Stimulated activated CD4-positive, alpha-beta T cell treated with anti-CD3 and anti-CD28 coated beads, Interleukin-15, amount 100 ng/mL, for 1 hour (primary cell): Measurements from ENCODE around the gene MARCHF4.
"Not testable (repeated sequence)": the region's sequence is repeated elsewhere in the genome, so short reads cannot be mapped to it uniquely, and the experiment has no call there.

ENCODE experiments used
- DNase-seq, 2 donors: peaks; one replicate each; pipeline ENCODE4 v3.0.0-alpha.2; 2020; ENCODE audit warnings: low read depth in 1 of 2, low spot score in 1 of 2

The MARCHF4 gene

DNA sequence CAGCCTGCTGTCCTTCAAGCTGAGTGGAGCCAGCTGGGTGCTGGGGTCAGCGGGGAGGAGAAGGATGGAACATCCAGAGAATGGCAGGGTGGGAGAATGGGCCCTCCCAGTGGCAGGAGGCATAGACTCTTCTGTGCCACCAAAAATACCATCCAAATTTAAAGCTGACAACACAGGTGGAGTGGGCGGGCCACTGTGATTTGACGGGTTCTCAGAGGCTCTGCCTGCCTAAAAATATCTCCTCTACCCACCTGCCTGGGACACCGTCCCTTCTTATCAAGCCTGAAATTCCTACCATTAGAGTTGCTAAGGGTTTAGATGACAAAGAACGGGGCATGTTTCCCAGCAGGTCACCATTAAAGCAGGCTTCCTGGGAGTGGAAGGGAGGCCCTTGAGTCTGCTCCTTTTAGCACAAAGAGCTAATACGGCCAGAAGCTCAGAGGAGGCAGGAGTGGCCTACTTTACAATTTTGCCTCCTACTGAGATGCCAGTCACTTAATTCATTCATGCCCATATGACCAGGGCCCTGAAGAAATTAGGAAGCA is 19.8 kb upstream of the MARCHF4 start:
- no peak for DNase-seq

DNA sequence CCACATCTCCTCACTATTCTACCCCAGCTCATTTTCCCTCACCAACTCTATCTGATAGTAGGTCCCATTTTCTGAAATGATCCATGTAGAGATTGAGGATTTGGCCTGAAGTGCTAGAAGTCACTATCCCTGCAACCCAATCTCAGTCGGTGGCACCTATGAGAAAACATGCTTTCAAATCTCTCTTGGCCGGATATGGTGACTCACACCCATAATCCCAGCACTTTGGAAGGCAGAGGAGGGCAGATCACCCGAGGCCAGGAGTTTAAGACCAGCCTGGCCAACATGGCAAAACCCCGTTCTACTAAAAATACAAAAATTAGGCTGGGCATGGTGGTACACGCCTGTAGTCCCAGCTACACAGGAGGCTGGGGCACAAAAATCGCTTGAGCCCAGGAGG is 19.1 kb upstream of the MARCHF4 start:
- no peak for DNase-seq

DNA sequence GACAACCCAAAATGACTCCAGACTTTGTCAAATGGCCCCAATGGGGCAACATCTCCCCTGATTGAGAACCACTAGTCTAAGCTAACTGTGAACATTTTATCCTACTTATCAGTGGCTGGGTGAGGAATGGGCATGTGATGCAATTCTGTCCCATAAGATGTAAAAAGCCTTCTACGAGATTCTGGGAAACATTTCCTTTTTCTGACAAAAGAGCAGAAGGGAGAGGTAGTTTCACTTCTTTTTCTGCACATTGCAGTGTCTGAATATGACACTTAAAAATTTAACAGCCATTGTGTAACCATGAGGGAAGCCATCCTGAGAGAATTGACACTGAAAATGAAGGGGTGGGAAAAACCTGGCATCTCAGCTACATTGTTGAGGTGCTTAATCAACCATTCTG is 17.3 kb upstream of the MARCHF4 start:
- DNase-seq: no peak

DNA sequence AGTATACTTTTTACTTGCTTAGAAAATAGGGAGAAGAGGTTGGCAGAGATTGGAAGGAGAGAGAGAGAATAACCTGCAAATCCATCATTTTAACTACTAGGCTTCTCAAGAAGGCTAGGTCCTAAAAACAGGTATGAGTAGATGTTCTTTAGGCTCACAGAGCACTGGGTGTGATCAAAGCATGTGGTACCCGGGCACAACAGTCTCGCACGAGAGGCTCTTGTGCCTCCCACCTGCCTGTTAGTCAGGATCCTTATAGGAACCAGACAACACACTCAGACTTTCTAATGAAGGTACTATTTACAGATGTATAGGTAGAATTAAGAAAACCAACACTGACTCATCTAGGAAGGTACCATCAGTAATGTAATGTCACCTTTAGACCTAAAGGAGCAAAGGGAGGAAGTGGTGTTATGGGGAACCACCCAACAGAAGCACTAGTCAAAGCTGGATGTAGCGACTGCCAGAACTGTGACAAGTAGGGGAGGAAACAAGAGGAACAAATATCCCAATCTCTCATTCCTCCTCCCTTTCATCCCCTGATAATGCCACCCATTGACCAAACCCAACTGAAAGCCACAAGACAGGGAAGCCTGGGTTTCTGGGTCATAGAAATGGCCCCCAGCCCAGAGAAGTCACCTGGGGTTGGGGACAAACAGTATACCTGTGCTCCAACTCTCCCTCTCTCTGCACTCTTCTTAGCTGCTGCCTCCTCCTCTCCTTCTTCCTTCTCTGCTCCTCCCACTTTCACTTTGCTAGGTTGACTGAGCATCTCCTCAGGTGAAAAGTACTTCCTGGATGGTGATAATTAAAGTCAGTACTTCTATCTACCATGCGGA is 16.0 kb upstream of the MARCHF4 start:
- peak in 1 of 2 donors; percentile 11 for DNase-seq

DNA sequence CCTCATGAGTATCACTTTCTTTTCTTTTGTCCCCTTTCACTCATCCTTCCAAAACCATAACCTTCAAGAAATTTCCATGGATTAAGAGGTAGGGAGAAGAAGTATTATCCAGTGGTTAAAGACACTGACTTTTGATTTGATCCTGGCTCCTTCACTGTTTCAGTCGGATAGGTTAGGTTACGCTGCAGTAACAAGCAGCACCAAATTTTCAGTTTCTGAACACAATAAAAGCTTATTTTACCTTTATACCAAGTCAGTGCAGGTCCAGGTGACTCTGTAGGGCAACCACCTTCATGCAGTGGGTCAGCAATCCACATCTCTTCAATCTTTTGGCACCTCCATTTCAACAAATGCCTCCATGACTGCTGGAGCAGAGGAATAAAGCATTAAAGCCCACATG is 15.0 kb upstream of the MARCHF4 start:
- no peak for DNase-seq

DNA sequence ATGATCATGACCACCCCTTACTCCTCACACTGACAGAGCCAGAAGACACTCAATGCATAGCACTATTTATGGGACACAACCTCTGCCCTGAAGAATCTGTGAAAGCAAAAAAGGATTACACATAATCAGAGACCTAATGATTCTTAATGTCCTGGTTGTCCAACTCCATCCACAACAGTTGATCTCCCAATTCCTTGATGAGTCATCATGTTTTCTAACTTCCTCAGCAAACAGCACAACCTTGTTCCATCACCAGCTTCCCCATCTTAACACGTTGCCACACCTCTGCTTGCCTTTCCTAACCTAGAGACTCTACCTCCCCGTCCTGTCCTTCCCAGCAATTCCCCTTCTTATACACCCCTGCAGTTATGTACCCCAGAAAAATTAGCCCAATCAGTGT is 13.2 kb upstream of the MARCHF4 start:
- DNase-seq: no peak

DNA sequence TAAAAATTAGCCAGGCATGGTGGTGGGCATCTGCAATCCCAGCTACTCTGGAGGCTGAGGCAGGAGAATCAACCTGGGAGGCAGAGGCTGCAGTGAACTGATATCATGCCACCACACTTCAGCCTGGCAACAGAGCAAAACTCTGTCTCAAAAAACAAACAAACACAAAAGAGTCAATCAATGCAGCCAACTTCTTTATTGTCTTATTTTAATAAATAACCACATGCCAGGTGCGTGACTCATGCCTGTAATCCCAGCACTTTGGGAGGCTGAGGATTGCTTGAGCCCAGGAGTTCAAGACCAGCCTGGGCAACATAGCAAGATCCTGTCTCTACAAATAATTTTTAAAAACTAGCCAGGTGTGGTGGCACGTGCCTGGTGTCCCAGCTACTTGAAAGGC is 12.1 kb upstream of the MARCHF4 start:
- DNase-seq: not testable (repeated sequence)

DNA sequence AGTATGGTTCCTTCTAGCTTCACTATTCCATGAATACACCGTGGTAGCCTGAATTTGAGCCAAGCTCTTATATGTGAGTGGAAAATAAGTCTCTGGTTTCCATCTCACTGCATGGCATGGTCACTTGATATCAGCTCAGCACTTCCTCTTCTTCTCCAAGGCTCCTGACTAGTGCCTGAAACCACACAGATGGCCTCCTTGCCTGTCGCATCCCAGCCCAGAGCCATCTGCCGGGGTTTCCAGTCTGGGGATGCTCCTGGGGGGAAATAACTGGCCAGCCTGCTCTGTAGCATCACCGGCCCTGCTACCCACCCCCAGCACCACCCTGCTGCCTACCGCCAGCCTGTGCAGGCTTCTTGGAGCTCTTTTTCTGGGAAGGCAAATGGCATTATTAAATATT is 7.7 kb upstream of the MARCHF4 start:
- DNase-seq: no peak

DNA sequence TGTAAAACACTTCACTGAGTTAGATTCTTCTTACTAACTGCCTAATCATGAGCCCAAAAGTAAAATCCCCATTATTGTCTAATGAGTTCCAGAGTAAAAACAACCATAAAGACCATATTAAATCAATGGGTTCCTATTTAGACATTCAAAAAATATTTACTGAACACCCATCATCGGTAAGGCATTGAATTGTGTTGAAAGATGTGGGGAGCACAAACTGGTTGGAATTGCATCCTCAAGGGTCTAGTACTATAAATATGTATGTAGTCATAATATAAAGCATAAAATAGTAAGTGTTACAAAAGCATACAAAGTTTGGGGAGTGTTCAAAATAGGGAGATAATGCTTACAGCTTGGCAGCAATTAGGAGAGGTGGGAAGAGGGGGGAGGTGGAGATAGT is 3.0 kb upstream of the MARCHF4 start:
- DNase-seq: no peak

DNA sequence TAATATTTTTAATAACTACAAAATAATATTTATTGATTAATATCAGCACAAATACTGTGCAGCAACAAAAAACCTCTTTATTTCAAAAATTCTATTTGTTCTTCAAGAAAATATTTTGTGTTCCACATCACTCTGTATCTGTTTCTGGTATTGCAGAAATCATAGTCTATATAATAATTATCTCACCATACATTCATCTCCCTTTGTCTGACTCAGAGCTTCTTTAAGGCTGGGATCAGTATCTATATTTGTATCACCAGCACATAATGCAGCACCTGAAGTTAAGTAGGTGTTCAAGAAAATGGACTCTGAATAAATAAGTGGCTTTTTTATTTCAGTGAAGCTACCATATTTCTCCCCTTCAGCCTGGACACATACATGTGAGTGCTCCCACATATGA is 1.6 kb upstream of the MARCHF4 start:
- DNase-seq: no peak

DNA sequence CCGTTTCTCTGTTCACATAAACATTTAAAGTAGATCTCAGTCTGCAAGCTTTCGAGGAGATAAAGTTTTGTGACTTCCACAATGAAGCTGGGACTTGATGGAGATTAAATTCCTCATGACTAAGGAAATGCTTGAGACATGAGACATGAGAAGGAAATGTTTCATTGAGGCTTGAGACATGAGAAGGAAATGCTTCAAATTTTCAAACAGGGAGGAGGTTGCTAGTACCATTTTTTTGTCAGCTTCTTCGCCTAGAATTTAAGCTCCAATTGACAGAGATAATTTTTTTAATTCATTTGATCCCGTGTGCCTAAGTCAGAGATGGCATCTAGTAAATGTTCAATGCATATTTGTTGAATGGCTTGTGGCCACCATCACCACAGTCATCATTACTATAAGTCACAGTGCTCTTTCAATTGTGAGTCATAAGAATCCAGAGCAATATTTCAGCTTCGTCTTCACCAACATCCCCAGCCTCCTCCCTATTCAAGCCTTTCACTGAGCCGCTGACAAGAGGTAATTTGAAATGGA is 543 bp upstream of the MARCHF4 start:
- no peak for DNase-seq

DNA sequence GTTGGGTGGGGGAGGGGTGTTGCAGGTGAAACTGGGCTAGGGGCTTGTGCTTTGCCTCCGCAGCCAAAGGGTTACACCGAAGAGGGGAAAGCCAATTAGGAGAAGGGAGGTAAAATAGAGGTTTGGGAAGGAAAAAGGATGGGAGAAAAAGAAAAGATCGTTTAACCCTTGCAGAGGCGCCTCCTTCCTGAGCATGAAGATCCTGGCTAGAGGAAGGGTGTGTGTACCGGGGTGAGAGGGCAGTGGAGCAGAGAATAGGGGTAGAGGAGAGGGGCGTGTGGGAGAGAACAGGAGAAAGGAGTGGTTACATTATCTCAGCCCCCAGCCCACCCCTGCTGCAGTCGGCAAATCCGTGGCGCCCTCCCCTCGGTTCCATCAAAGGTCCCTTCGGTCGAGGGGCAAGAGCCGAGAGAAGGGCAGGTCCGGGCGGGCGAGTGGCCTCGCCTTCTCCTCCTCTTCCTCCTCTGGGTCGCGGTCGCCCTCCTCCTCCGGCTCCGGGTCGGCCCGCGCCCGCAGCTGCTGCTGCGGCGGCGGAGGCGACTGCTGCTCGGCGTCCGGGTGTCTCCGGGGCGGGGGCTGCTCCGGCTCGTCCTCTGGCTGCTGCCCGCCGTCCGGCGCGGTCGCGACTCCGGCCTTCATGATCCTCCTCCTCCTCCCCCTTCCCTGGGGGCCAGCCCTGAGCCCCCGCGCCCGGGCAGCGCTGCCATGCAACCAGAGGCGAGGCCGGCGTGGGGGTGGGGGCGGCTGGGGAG is 1.1 kb downstream of the MARCHF4 start:
- no peak for DNase-seq

DNA sequence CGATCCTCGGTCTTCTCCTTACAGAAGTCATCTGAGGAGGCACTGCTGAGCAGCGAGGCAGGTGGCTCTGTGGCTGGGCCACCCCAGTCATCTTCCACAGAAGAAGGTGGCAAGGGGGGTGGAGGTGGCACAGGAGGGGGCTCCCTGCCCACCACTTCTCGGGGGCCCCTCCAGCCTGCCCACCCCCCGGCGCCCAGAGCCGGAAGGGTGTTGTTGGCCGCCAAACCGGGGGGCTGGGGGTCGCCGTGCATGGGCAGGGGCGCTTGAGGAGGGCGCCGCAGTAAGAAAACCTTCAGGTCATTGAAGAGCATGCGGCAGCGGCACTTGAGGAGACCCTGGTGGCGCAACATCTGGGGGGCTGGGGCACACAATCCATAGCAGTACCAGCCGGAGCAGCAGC is 2.5 kb downstream of the MARCHF4 start:
- DNase-seq: no peak

DNA sequence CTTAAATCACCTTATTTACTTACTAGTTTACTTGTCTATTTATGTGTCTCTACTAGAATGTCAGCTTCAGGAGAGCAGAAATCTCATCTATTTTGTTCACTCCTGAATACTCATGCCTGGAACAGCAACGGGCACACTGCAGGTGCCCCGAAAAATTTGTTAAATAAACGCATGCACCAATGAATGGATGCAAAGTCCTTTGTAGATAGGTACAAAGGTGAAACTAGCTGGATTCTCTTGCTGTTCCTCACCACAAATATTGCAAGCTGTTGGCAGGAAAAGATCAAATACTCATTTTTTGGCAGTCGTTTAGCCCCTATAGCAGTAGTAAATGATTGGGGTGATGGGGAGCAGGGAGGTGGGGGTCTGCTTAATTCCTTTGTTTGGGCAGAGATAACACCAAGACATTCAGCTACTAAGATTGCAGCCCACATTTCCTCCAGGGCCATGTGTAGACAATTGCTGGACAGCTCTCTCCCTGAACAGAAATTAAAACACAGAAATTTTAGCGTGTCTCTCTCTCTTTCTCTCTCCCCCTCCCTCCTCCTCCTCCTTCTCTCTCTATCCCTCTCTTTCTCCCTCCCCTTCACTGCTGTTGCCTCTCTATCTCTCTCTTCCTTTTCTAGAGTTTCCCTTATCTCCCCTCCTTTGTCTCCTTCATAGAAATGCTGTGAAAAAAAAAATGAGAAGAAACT is 5.4 kb downstream of the MARCHF4 start:
- DNase-seq: no peak

DNA sequence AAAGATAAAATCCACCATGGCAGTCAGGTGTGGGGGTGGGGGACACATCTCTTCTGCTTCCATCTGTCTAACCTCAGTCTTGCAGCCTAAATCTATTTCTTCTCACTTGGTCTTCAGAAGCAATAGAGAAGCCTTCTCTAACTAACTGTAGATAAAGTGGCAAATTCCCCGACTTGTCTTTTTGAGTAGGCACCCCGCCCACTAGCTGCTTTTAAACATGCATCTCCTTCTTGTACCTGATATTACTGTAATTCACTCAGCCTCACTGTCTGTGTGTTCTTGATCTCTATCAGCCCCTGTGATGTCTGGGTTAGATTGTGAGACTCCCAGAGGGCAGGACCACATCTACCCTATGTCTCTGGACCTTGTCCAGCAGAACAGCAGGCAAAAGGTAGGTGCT is 6.8 kb downstream of the MARCHF4 start:
- no peak for DNase-seq

DNA sequence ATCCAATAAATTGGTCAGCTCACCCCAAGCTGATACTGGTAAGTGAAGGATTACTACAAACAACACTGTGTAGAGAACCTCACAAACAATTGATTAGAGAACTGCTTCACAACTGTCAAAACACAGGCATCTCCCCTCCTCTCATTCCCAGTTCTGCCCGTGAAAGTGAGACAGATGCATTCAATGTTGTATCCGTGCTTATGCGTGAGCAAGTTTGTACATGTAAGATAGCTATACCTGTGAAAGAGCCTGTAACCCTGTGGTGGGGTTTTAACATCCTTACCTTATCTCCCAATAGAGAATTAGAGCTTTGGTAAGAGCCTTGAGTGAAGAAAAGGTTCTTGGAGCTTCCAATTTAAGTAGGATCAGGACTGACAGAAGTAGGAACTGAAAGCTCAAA is 9.1 kb downstream of the MARCHF4 start:
- DNase-seq: no peak

DNA sequence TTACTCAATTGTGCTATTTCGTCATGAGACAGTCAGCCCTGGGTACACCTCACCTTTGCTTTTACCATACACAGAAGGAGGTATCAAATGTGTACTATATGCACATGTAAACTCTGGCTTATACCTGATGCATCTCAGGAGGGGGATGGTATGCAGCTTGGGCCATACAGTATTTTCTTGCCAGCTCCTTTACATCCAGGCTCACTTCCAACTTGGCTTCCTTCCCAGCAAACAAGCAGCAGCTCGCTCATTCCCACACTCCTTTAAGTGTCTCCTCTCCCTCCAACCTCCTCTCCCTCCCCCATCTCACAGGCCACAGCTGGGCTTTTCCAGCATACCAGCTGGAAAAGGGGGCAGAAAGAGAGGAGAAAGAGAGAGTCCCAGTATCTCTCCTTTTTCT is 9.6 kb downstream of the MARCHF4 start:
- DNase-seq: no peak

DNA sequence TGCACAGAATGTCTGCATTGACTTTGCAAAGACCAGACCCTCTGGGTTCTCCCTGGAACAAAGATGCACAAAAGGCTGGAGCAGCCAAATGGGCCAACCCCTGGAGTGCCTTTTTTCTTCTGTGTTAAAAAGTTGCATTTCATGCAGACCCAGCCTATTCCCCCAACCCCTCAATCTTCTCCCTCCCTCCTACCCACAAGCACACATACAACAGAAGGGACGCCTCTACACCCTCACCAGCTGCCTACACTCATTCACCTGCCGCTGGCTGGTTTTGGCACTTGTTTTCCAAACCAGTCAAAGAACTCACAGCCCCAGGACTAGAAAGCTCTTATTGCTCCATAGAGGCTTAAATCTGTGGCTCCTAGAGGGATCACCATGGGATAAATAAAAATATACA is 16.6 kb downstream of the MARCHF4 start:
- no peak for DNase-seq

DNA sequence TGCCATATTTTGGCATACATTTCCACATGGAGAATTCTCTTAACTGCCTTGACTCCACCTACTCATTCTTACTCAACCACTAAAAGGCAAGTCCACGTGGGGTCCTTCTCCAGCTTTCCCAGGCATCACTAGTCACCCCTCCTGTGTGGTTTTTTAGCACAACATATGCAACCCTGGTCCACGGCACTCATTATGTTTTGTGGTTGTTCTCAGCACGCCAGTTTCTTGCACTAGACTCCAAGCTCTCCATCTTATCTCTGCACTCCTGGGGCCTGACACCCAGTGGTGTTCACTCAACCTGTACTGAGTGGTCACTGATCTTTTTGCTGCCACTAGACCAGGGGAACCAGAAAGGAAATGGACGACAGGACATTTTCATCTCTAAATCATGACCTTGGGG is 18.0 kb downstream of the MARCHF4 start:
- DNase-seq: no peak

DNA sequence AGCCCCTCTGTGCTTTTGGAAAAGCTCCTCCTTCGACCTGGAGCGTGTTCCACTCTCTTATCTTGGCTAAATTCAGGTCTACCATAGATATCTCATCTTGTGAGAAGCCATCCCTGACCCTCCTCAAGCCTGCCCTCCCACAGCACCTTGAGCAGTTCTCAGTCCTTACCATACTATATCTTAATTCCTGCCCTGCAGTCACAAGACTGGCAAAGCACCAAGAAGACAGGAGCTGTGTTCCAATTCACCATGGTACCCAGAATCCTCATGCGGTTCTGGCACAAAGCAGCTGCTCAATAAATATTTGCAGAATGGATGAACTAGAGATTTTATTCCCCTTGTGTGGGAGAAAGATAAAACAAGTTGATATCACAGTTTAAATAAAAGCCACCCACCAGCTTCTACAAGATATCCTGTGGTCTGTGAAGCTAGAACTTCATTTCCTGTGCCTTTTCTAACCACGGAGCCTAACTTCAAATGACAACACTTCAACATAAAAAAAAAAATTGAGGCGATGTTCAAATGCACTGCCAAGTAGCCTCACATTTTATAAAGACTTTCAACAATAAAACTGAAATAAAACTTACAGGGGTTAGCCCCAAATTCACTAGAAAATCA is 19.5 kb downstream of the MARCHF4 start:
- no peak for DNase-seq
